IMR-90 (cell line): ENCODE results near the gene FLT3LG. TPM values are rescaled to one million over a fixed set of nuclear protein-coding genes. Genes with fewer than 3 reads are reported as not detected.

Experiments
- ATAC-seq: fragments of 200-7000 bp; cut with Tn5 transposase; 2 replicates; pipeline ENCODE4 v1.9.1; 2020; ENCODE audit warnings: low read depth, mild to moderate bottlenecking, moderate library complexity
- BruUV-seq: library from RNA; stranded (reverse); fragments of 400-500 nt; replicated peaks from 2 replicates; lab custom pipeline; 2021; lab: Mats Ljungman, UMichigan
- CTCF ChIA-PET: fragments of 300-600 bp; formaldehyde crosslinking; extraction: SDS; loops from one replicate; lab custom pipeline; 2021; ENCODE audit warnings: antibody characterized with exemption; lab: Yijun Ruan, JAX
- POLR2A ChIA-PET: fragments of 300-600 bp; sonication (Branson Sonifier 250); formaldehyde crosslinking; loops from one replicate; lab custom pipeline; 2022; ENCODE audit warnings: antibody characterized with exemption; ENCODE audit not compliant: unreplicated experiment; lab: Charles Lee
- DNase-seq: peaks from one replicate; pipeline ENCODE4 v3.0.0; 2013
- H2AFZ ChIP-seq: replicated peaks from 2 replicates; pipeline ENCODE3; 2013; ENCODE audit warnings: low read length, mild to moderate bottlenecking; ENCODE audit not compliant: poor library complexity
- H2AK5ac ChIP-seq: 2 replicates; pipeline ENCODE4 v1.6.1; 2013; ENCODE audit warnings: low read depth, low read length, inconsistent platforms
- H2AK9ac ChIP-seq: replicated peaks from 2 replicates; pipeline ENCODE3; 2013; ENCODE audit warnings: mild to moderate bottlenecking, low read depth, low read length, moderate library complexity; ENCODE audit not compliant: poor library complexity
- H2BK120ac ChIP-seq: 2 replicates; pipeline ENCODE4 v1.6.1; 2013; ENCODE audit warnings: low read depth, low read length, inconsistent platforms
- H2BK15ac ChIP-seq: 3 replicates; pipeline ENCODE4 v1.6.1; 2013; ENCODE audit warnings: low read depth, low read length, inconsistent platforms
- H2BK20ac ChIP-seq: 2 replicates; pipeline ENCODE4 v1.6.1; 2013; ENCODE audit warnings: low read depth, mild to moderate bottlenecking, inconsistent platforms, low read length, moderate library complexity
- H2BK5ac ChIP-seq: 2 replicates; pipeline ENCODE4 v1.6.1; 2013; ENCODE audit warnings: mild to moderate bottlenecking, low read depth, low read length, inconsistent platforms; ENCODE audit not compliant: poor library complexity, severe bottlenecking
- H3K14ac ChIP-seq: replicated peaks from 2 replicates; pipeline ENCODE4 v1.6.1; 2013; ENCODE audit warnings: low read depth, low read length, inconsistent platforms
- H3K18ac ChIP-seq: 2 replicates; pipeline ENCODE4 v1.6.1; 2013; ENCODE audit warnings: low read depth, low read length, control low read depth
- H3K23ac ChIP-seq: 2 replicates; pipeline ENCODE4 v1.6.1; 2013; ENCODE audit warnings: low read depth, low read length, inconsistent platforms
- H3K27ac ChIP-seq: 2 replicates; pipeline ENCODE4 v1.5.1; 2013; ENCODE audit warnings: mild to moderate bottlenecking, control low read depth, low read length; ENCODE audit not compliant: insufficient read depth
- H3K27me3 ChIP-seq: 2 replicates; pipeline ENCODE4 v1.6.1; 2013; ENCODE audit warnings: low read length; ENCODE audit not compliant: control insufficient read depth, insufficient read depth
- H3K36me3 ChIP-seq: 2 replicates; pipeline ENCODE4 v1.6.1; 2013; ENCODE audit warnings: low read length, mixed read lengths; ENCODE audit not compliant: control insufficient read depth, insufficient read depth
- H3K4ac ChIP-seq: 2 replicates; pipeline ENCODE4 v1.6.1; 2013; ENCODE audit warnings: low read depth, low read length, inconsistent platforms
- H3K4me1 ChIP-seq: 2 replicates; pipeline ENCODE4 v1.6.1; 2013; ENCODE audit warnings: low read length, mixed read lengths; ENCODE audit not compliant: control insufficient read depth, insufficient read depth
- H3K4me2 ChIP-seq: 2 replicates; pipeline ENCODE4 v1.6.1; 2013; ENCODE audit warnings: low read depth, mild to moderate bottlenecking, control low read depth, low read length, moderate library complexity
- H3K4me3 ChIP-seq: 2 replicates; pipeline ENCODE4 v1.5.1; 2013; ENCODE audit warnings: low read depth, mild to moderate bottlenecking, control low read depth, low read length, moderate library complexity; ENCODE audit not compliant: insufficient read depth
- H3K56ac ChIP-seq: 2 replicates; pipeline ENCODE4 v1.6.1; 2013; ENCODE audit warnings: low read length, inconsistent platforms; ENCODE audit not compliant: insufficient read depth; ENCODE audit errors: extremely low read depth
- H3K79me1 ChIP-seq, 2 experiments: 2 replicates each; pipeline ENCODE4 v1.6.1; 2013; ENCODE audit warnings: low read length in 2 of 2, inconsistent platforms in 1 of 2, low read depth in 1 of 2
- H3K9ac ChIP-seq: 2 replicates; pipeline ENCODE4 v1.6.1; 2013; ENCODE audit warnings: low read depth, low read length, control low read depth
- H3K9me1 ChIP-seq: 2 replicates; pipeline ENCODE4 v1.6.1; 2013; ENCODE audit warnings: low read length, inconsistent platforms; ENCODE audit not compliant: insufficient read depth
- H3K9me3 ChIP-seq: 2 replicates; pipeline ENCODE4 v1.6.1; 2013; ENCODE audit warnings: low read length; ENCODE audit not compliant: control insufficient read depth, insufficient read depth
- H4K20me1 ChIP-seq: 2 replicates; pipeline ENCODE4 v1.6.1; 2013; ENCODE audit warnings: low read length, inconsistent platforms; ENCODE audit not compliant: insufficient read depth
- H4K5ac ChIP-seq: 2 replicates; pipeline ENCODE4 v1.6.1; 2013; ENCODE audit warnings: mild to moderate bottlenecking, low read depth, low read length, control low read depth
- H4K8ac ChIP-seq, 2 experiments: 2 replicates each; pipeline ENCODE4 v1.6.1; 2013; ENCODE audit warnings: low read depth in 2 of 2, low read length in 2 of 2, control low read depth in 1 of 2, inconsistent platforms in 1 of 2
- H4K91ac ChIP-seq: 2 replicates; pipeline ENCODE4 v1.6.1; 2013; ENCODE audit warnings: low read depth, low read length, inconsistent platforms; ENCODE audit not compliant: insufficient read depth
- BHLHE40 ChIP-seq: fragments of 150-350 bp; IDR thresholded peaks from 2 replicates; pipeline ENCODE4 v1.6.1; 2016; ENCODE audit warnings: mild to moderate bottlenecking, low read depth, low read length
- MAFK ChIP-seq: IDR thresholded peaks from 2 replicates; pipeline ENCODE4 v1.6.1; 2012; ENCODE audit warnings: low read depth, low read length, improper control_type of control experiment
- POLR2A ChIP-seq: IDR thresholded peaks from 2 replicates; pipeline ENCODE4 v1.6.1; 2012; ENCODE audit warnings: mild to moderate bottlenecking, low read depth, low read length
- WGBS, 2 experiments: methylation state at CpG; one replicate each; pipeline versions ENCODE4 v1.1.5 to v1.1.7; 2013; ENCODE audit warnings: missing lambda C conversion rate in 2 of 2; ENCODE audit not compliant: insufficient read length in 1 of 2; ENCODE audit errors: extremely low coverage in 2 of 2; 5-methylcytosine and 5-hydroxymethylcytosine counted together
- dilution Hi-C: fragments of 300-500 bp; cut with HindIII; formaldehyde crosslinking; loops from one replicate; pipeline ENCODE4 v1.14.3; 2018; ENCODE audit warnings: low sequenced_read_pairs; ENCODE audit not compliant: unreplicated experiment
- in situ Hi-C: fragments of 300-500 bp; cut with MboI; formaldehyde crosslinking; loops from 3 replicates; pipeline ENCODE4 v1.14.3; 2019; ENCODE audit warnings: low sequenced_read_pairs, inconsistent platforms, mixed read lengths
- intact Hi-C: fragments of 100-400 bp; cut with micrococcal nuclease; formaldehyde crosslinking; loops from 2 replicates; pipeline ENCODE4 v1.10.0; 2022
- polyA plus RNA-seq, 3 experiments: library from polyadenylated mRNA; depleted of rRNA; stranded (reverse); fragments of >200 nt; gene quantifications; 2 replicates each; pipeline ENCODE4 v1.2.3, GENCODE V29; 2012; ENCODE audit warnings: low replicate concordance in 1 of 3
- total RNA-seq: library from RNA; depleted of rRNA; stranded (reverse); fragments of >200 nt; gene quantifications from 2 replicates; pipeline ENCODE4 v1.2.3, GENCODE V29; 2012
- TF ChIP-seq, protein P1 (sequence below): conservative IDR thresholded peaks from 2 replicates; pipeline ENCODE4 v1.5.1; 2012; ENCODE audit warnings: mild to moderate bottlenecking, low read depth, low read length, improper control_type of control experiment

FLT3LG gene
- total and polyA plus RNA-seq, 2 of the 4 experiments (the other 2 are of a cell fraction) = 0.90 to 8.3 TPM

DNA sequence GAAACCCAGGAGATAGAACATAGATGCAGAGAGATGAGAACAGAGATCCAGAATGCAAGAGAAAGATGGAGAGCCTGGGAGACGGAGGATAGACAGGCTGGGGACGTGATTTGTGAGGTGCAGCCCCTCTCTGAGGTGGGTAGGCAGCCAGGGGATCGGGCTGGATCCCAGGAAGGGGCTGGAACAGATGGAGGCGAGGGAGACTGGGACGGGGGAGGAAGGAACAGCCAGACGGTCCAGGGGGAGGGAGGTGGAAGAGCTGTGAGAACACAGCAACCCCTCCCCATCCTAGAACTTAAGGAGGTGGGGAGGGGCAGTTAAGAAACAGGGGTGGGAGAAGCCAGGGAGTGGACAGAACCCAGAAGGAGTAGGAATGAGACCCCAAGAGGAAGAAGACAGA is 35.8 kb upstream of the FLT3LG start:
- Histone ChIP-seq H2AK5ac (no peak overlapping the region), H2BK120ac (no peak overlapping the region), H4K5ac (no peak overlapping the region), H3K56ac (no peak overlapping the region), H2BK15ac (no peak overlapping the region), H3K14ac (no peak overlapping the region), H4K20me1 (peaks cover 3% of the 10 kb centered on the region; the same call in 1 of the 2 replicates), H2BK20ac (no peak overlapping the region), H2AFZ (no peak overlapping the region), H3K4me1 (no peaks in the 10 kb centered on the region), H3K23ac (no peak overlapping the region), H2AK9ac (no peak overlapping the region), H2BK5ac (no peak overlapping the region), H3K9me3 (peaks cover 5% of the 10 kb centered on the region), H4K91ac (no peak overlapping the region), H3K9ac (no peak overlapping the region), H3K4me2 (no peak overlapping the region), H3K79me1 (no peaks in the 10 kb centered on the region), H3K9me1 (no peaks in the 10 kb centered on the region), H3K36me3 (no peaks in the 10 kb centered on the region), H3K27me3 (peaks cover 89% of the 10 kb centered on the region), H3K18ac (no peak overlapping the region), H3K27ac (no peak overlapping the region), H3K4me3 (no peak overlapping the region), H4K8ac (no peak overlapping the region), H3K4ac (no peak overlapping the region)
- CTCF ChIA-PET = no interaction called here
- BruUV-seq = no TSS peak
- in situ Hi-C loops = loop anchor here (10.0 kb wide), 1 partner anchor 173 kb away; no protein-coding TSS in a partner anchor
- intact Hi-C loops = no loop called here
- no peak for TF ChIP-seq BHLHE40
- TF ChIP-seq MAFK = no peak
- TF ChIP-seq POLR2A = no peak
- TF ChIP-seq, protein P1, sequence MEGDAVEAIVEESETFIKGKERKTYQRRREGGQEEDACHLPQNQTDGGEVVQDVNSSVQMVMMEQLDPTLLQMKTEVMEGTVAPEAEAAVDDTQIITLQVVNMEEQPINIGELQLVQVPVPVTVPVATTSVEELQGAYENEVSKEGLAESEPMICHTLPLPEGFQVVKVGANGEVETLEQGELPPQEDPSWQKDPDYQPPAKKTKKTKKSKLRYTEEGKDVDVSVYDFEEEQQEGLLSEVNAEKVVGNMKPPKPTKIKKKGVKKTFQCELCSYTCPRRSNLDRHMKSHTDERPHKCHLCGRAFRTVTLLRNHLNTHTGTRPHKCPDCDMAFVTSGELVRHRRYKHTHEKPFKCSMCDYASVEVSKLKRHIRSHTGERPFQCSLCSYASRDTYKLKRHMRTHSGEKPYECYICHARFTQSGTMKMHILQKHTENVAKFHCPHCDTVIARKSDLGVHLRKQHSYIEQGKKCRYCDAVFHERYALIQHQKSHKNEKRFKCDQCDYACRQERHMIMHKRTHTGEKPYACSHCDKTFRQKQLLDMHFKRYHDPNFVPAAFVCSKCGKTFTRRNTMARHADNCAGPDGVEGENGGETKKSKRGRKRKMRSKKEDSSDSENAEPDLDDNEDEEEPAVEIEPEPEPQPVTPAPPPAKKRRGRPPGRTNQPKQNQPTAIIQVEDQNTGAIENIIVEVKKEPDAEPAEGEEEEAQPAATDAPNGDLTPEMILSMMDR = no peak
- ATAC-seq (no peak), DNase-seq (no peak)
- dilution Hi-C loops = no loop called here
- POLR2A ChIA-PET = no interaction called here
- WGBS, 2 experiments = 7% methylated on average over 2 of the region's 6 CpGs; no CpG with 5 or more reads in 1 of the 2 experiments
